Body of pancreas (tissue), 4 donors: Measurements from ENCODE around the gene CDKN1A.

Experiments
- CTCF ChIP-seq, 7 experiments: fragments of 450-650 bp in 4 of 7; fragments of 200-600 bp in 3 of 7; sonication (generic) in 3 of 7; IDR thresholded peaks; one replicate each; pipeline ENCODE4 v1.5.1; 2016 to 2019; ENCODE audit warnings: antibody characterized with exemption in 7 of 7
- POLR2A ChIP-seq, 3 donors: fragments of 450-650 bp; IDR thresholded peaks; one replicate each; pipeline ENCODE4 v1.6.1; 2016; ENCODE audit warnings: antibody characterized with exemption in 3 of 3, mild to moderate bottlenecking in 2 of 3

GRCh38 chr6:36724514-36725390, 46.2 kb downstream of the CDKN1A start:
- TF ChIP-seq POLR2A (IDR thresholded peaks at IDR 0.05), result no peak
- TF ChIP-seq CTCF (IDR thresholded peaks at IDR 0.05), result peak; percentile 55 to 92 (median 88)
